ENCODE measurements around the gene TUG1. TPM values are rescaled to one million over a fixed set of nuclear protein-coding genes. Genes with fewer than 3 reads are reported as not detected.

TUG1 gene
- total RNA-seq, 3 donors from 2014 or later = 68.2 to 83.2 (median 72.0) TPM

GRCh38 chr22:30998329-30998728, 29.3 kb downstream of the TUG1 start:
- H3K36me3 ChIP-seq (ENCODE audit: low read depth) = no peaks in the 10 kb centered on the region
- ATAC-seq = no peak
- no peaks in the 10 kb centered on the region for H3K9me3 ChIP-seq
- no peak for DNase-seq
- no peaks in the 10 kb centered on the region for H3K4me1 ChIP-seq (ENCODE audit: low read depth)
- no peak for TF ChIP-seq CTCF (IDR thresholded peaks at IDR 0.05)
- H3K4me3 ChIP-seq = no peak overlapping the region
- intact Hi-C loops (cut with DNase I, micrococcal nuclease) = no loop called here

- Histone ChIP-seq H3K4me3 (no peak overlapping the region), H3K9me3 (no peaks in the 10 kb centered on the region), H3K36me3 (ENCODE audit: low read depth) (no peaks in the 10 kb centered on the region), H3K4me1 (ENCODE audit: low read depth) (no peaks in the 10 kb centered on the region)
- DNase-seq (no peak), ATAC-seq (no peak)
- no peak for TF ChIP-seq CTCF (IDR thresholded peaks at IDR 0.05)
- intact Hi-C loops (cut with DNase I, micrococcal nuclease) = no loop called here
These were observed 32.2 kb downstream of the TUG1 start for GRCh38 chr22:31001124-31001770.

- Histone ChIP-seq H3K9me3 (no peaks in the 10 kb centered on the region), H3K4me3 (no peak overlapping the region), H3K4me1 (ENCODE audit: low read depth) (no peaks in the 10 kb centered on the region), H3K36me3 (ENCODE audit: low read depth) (no peaks in the 10 kb centered on the region)
- ATAC-seq (no peak), DNase-seq (no peak)
- intact Hi-C loops (cut with DNase I, micrococcal nuclease) = no loop called here
- TF ChIP-seq CTCF (IDR thresholded peaks at IDR 0.05) = no peak
These were observed 36.5 kb downstream of the TUG1 start for GRCh38 chr22:31005535-31005934.

- Histone ChIP-seq H3K36me3 (ENCODE audit: low read depth) (no peaks in the 10 kb centered on the region), H3K9me3 (no peaks in the 10 kb centered on the region), H3K4me1 (ENCODE audit: low read depth) (no peaks in the 10 kb centered on the region), H3K4me3 (no peak overlapping the region)
- intact Hi-C loops (cut with DNase I, micrococcal nuclease) = no loop called here
- ATAC-seq (no peak), DNase-seq (no peak)
- TF ChIP-seq CTCF (IDR thresholded peaks at IDR 0.05) = no peak
These were observed 50.3 kb downstream of the TUG1 start for GRCh38 chr22:31019191-31019930.

- TF ChIP-seq CTCF (IDR thresholded peaks at IDR 0.05) = no peak
- intact Hi-C loops (cut with DNase I, micrococcal nuclease) = no loop called here
- ATAC-seq = no peak
- Histone ChIP-seq H3K4me1 (ENCODE audit: low read depth) (no peaks in the 10 kb centered on the region), H3K9me3 (no peaks in the 10 kb centered on the region), H3K36me3 (ENCODE audit: low read depth) (no peaks in the 10 kb centered on the region), H3K4me3 (no peak overlapping the region)
- no peak for DNase-seq
These were observed 51.3 kb downstream of the TUG1 start for GRCh38 chr22:31020334-31020733.

Measured in mucosa of descending colon (tissue), 3 donors.